HG03066 (cell line): ENCODE data around the gene DUSP2.
"Not testable (repeated sequence)": the region's sequence is repeated elsewhere in the genome, so short reads cannot be mapped to it uniquely, and the experiment has no call there.

Experiments
- ATAC-seq: cut with Tn5 transposase; IDR thresholded peaks from one replicate; pipeline ENCODE4 v1.9.1; 2021; ENCODE audit warnings: low read depth; ENCODE audit not compliant: unreplicated experiment

DUSP2 gene

DNA sequence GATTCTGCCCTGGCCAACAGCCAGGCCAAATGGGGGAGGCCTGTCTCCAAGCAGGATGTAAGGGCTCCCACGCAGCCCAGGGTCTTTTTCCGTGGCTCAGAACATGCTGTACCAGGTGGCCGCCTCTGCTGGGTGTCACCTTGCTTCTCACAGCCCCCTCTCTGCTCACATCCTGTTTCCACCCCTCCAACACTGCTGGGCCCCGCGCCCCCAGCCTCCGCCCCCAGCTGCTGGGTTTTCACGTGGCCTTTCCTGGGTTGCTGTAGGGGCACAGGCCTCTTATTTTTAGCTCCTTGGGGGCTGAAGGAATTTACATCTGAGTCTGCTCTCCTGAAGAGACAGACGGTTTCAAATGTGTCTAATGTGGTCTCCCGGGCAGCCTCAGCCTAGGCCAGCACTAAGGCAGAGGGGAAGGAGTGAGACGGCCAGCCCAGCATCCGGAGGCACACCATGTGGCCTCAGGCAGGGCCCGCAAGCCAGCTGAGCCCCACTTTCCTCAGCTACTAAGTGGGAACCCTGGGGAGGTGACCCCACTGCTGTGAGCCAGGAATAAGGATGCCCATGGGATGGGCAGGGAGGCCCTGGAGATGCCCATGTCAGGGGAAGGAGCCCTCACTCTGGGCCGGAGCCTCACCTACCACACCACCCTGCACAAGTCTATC, 18.7 kb upstream of the DUSP2 start:
- ATAC-seq, result peak; percentile 59

DNA sequence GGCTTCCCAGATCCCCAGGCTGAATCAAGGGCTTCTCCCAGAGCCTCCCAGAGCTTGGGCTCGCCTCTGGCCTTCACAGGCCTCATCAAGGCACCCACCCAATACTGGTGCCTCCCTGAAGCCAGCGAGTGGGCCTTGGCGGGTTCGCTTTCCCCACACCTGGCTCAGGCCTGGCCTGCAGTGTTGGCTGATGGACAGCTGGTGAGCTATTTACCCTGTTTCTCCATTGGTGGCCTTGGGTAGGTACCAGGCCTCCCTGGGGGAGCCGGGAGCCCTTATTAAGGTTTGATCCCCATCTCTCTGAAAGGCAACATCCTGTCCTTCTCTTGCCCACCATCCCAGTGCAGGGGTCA, 18.2 kb upstream of the DUSP2 start:
- no peak for ATAC-seq

DNA sequence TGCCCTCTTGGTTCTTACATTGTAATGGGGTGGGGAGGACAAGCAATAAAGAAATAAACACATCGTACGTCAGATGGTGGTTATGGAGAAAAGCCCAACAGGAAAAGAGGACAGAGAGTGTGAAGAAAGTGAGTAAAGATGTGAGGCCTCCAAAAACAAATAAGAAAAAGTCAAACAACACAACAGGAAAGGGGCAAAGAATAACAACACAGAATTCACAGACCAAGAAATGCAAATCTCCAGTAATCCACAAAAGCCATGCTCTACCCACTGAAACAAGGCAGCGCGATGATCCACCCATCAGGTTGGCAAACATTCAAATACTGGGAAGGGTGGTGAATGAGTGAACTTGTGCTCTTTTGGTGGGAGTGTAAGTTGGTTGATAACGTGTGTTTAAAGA, 16.7 kb upstream of the DUSP2 start:
- no peak for ATAC-seq

DNA sequence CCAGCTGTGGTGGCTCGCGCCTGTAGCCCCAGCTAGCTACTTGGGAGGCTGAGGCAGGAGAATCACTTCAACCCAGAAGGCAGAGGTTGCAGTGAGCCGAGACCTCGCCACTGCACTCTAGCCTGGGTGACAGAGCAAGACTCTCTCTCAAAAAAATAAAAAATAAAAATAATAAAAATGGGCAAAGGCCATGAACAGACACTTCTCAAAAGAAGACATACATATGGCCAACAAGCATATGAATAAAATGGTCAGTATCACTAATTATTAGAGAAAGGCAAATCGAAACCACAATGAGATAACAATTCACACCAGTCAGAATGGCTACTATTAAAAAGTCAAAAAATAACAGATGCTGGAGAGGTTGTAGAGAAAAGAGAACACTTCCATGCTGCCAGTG, 15.1 kb upstream of the DUSP2 start:
- not testable (repeated sequence) for ATAC-seq

DNA sequence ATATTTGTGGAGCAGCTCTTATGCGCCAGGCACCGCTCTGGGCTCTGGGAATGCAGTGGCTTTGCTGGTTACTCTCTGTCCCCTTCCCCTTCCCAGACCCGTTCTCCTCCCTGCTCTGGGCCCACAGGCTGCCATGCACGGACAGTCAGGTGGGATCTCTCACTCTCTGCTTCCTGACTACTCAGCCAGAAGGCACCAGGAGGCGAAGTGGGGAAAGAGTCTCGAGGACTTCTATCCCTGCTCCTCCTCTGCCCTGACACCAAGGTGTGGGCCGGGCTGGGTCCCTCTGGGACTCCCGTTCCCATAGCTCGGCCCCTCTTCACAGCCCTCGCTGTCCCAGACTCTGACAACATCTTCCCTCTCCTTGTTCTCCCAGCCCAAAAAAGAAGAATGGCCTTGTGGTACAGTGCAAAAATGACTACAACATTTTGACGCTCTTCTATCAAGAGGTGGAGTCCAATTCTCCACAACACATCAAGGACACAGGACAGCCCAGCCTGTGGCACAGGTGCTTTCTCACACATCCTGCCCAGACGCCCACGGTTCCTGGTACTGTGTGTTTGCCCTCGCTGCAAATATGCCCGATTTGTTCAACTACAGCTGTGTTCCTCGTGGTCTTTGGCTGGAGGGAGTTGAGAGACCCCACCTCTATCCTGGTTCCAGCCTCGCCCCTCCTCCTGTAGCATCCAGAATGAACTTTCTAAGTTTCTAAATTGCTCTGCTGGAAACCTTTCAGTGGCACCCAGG, 14.0 kb upstream of the DUSP2 start:
- no peak for ATAC-seq

DNA sequence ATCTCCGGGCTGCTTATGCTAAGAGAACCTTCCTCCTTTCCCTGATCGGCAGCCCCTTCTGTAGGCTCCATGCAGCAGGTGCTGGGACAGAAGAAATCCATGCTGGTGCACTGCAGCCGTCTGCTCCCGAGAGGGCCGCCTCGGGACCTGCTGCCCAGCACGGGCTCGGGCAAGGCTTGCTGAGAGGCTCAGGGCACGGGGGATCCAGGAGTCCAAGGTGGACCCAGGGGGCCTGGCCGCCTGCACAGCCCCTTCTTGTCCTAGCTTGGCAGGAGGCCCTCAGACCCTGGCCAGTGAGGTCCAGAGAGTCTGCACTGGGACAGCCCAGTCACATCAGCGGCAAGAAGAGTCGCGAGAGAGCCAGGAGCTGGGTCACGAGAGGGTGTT, 13.3 kb upstream of the DUSP2 start:
- no peak for ATAC-seq

DNA sequence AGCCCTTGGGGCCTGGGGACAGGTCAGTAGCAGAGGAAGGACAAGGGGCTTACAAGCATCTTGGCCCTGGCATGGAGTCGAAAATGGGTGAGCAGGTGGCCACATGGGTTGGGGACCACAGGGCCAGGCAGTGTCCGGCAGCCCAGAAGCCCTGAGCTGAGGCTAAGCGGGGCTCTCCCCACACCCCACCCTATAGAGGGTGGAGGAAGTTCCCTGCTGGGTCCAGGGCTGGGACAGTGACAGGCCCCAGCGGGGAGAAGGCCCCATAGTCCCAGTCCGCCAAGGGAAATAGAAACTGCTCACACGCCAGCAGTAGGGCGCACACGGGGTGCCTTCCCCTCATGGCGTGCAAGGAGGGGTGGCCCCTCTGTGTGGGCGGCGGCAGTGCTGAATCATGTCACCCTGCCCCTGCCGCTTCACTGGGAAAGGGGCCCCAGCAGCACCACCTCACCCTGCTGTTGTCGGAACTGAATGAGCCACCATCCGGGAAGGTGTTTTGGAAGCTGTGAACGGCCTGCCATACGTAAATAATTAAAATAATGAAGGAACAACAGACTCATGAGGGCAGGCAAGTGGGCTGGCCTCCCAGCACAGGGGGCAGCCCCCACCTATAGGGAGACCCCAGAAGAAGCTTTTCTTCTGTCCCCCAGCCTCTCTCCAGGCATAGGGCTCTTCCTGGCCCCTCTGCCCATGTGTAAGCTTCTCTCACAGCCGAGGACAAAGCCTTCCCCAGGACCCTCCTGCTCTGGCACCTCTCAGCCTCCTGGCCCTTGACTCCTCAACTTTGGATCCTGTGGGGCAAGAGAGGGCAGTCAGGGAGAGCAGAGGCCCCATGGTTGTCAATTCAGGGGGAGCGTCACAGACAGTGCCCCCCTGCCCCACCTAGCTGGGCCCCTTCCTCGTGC, 12.7 kb upstream of the DUSP2 start:
- peak; percentile 68 for ATAC-seq

DNA sequence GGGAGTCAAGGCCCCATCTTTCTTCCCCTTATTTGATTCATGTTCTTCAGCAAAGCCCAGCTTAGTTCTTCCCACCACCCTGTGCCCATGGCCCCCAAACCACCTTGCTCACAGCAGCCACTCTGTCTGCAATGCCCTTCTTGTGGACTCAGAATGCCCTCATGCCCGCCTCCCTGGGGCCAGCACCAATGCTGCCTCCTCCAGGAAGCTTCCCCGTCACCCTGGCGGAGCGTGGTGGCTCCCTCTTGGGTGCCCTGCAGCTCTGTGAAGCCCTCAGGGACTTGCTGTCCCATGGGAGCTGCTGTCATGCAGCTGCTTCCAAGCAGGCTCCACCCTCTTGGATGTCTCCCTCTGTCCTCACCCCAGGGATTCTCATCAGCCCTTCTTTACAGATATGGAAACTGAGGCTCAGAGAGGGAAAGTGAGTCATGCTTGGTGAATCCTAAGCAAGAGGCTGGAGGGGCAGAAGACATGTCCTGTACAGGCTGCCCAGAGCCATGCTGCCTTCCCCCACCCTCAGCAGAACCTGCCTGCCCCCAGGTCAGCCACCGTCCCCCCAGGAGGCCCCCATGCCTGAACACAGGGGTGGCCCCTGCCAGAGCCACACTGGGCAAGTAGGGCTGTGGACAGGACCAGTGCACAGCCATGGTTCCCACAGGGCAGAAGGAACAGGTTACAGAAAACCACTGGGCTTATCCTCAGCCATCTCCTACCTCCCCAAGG, 11.8 kb upstream of the DUSP2 start:
- ATAC-seq, result peak; percentile 30

DNA sequence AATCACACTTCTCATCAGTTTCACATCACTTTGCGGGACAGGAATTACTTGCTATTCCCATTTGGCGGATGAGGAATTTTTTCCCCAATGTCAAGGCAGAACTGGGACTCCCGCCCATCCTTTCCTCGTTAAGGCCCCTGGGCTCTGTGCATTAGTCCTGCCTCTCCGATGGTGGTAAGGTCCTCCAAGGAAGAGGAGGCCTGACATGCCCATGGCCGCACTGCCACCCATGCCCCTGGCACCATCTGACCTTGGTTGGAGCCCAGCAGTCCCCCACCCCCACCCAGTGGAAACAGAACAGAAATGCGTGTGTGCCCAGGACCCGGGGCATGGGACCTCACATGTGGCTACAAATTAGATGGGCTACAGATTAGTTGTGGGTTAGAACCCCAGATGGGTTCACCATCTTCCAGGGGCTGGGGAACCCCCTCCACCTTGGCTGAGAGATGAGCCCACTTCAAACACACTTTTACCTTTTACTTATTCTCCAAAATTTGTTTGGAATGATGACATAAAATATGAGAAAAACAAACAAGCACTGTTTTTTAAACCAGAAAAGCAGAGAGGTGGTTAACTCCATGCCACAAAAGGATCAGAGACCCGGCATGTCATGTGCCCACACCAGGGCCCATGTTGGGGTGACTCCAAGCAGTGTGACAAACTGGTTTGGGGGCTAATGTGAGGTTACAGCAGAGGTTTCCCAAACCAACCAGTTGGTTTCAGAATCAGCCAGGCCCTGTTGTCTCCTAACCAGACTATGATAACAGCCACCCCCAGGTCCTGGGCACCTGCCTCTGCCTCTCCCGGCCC, 11.0 kb upstream of the DUSP2 start:
- no peak for ATAC-seq

DNA sequence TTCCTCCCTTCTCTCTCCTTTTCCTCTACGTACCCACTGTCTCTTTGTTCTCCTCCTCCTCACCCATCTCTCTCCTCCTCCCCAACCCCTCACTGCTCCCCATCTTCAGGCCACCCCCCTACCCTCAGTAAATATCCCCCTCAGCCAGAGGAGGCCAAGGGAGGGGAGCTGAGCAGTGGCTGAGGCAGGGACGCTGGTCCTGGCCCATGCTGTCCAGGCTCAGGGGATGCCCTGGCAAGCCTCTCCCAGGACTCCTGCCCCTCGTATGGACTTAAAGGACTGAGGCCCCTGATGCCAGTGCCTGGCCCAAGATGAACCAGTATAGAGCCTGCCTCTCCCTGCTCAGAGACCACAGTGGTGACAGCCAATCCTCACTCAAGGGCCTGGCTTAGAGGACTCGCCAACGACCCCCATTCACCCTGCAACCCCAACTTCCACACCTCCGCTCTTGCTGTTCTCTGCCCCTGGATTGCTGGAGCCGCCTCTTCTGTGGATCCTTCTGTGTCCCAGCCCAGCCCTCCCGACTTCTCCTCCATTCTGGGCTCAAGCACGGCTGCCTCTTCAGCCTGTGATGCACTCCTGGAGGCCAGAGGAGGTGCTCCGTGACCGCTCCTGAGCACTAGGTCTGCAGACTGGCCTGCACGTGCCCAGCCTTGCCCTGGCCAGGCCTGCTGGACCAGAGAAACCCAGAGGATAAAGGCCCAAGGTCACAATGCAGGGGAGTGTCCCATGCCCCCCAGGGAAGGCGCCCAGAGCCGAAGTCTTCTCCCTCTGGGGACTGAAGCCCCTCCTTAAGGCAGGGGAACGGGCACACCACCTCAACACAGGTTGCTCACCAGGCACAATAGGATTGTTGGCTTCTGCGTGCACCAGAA, 9.5 kb upstream of the DUSP2 start:
- ATAC-seq, result no peak

DNA sequence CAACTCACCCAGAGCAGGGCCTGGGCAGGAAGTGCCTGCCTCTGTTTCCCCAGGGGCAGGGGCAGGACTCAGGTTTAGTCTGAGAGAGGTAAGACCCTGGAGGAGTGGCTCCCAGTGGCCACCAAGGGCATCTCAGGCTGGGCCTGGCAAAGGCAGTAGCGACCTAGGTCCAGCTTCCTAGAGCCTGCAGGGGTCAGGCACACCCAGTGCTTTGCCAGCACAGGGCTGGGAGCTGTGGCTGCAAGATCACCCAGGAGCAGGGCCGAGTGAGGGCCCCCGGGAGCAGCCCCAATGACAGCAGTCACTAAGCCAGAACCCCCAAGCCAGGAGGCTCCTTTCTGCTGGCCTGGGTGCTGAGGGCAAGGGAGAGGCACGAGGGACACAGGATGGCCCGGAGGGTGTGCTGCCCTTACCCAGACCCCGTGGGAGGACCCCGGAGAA, 8.8 kb upstream of the DUSP2 start:
- no peak for ATAC-seq

DNA sequence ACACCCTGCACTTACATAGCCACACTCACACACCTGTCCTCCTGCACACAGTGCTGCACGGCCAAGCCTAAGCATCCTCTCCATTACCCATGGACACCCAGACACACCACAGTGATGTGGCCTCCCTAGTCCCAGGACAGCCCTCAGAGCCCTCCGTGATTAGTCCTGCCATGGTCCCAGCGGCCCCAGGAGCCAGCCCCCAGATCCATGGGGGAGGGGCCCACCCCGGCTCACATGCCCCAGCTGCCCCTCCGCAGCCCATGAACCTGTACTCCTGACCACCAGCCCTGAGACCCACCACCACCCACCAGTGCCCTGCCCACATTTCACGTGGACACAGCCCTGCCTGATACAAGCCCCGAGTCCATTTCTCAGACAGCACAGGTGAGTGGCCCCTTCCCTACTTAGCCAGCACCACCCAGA, 8.1 kb upstream of the DUSP2 start:
- no peak for ATAC-seq

DNA sequence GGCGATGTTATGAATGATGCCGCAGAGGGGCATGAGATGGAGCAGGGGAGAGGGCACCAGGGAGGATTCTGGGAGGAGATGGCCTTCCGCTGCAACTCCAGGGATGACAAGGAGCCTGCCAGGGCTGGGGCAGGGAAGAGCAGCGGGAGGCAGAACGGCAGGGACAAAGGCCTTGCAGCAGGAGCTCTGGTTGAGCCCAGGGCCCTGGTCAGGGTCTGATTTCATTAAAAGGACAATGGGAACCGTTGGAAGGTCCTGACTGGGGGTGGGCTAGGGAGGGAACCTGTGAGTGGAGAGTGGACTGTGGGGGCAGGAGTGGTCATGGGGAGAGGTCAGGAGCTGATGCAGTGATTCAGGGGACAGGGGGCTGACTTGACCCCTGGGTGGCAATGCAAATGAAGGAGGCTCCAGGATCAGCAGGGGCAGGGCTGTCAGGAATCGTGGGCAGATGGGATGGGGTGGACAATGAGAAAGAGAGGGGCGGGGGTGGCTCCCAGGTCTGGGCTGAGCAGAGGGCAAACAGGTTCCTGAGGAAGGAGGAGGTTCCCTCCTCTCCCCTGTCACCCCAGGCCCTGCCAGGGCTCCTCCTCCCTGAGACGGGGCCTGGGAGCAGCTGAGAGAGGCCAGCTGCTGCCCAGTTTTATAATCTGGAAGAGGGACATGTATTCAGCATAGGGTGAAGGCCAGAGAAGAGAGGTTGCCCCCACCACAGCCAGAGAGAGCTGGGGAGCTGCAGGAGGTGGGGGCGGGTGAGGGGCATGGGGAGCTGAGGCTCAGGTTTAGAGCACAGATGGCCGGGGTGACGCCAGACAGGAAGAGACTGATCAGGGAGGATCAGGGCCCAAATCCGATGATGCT, 7.3 kb upstream of the DUSP2 start:
- no peak for ATAC-seq

DNA sequence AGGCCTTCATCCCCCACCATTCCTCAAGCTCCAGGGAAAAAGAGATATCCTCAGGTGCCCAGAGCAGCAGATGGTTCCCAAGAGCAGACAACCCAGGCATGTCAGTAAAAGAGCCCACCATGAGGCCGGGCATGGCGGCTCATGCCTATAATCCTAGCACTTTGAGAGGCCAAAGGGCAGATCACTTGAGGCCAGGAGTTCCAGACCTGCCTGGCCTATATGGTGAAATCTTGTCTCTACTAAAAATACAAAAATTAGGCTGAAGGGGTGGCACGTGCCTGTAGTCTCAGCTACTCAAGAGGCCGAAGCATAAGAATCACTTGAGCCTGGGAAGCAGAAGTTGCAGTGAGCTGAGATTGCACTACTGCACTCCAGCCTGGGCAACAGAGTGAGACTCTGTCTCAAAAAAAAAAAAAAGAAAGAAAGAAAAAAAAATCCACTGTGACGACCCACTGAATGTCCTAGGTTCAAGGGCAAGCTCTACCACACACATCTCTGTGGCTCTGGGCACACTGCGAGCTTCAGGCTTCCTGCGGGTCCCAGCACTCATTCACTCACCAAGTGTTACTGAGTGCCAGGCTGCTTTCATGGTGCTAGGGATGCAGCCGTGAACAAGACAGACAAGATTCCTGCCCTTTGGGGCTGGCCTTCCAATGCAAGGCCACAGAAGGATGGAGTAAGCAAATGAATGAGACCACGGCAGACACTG, 6.5 kb upstream of the DUSP2 start:
- ATAC-seq, result no peak

DNA sequence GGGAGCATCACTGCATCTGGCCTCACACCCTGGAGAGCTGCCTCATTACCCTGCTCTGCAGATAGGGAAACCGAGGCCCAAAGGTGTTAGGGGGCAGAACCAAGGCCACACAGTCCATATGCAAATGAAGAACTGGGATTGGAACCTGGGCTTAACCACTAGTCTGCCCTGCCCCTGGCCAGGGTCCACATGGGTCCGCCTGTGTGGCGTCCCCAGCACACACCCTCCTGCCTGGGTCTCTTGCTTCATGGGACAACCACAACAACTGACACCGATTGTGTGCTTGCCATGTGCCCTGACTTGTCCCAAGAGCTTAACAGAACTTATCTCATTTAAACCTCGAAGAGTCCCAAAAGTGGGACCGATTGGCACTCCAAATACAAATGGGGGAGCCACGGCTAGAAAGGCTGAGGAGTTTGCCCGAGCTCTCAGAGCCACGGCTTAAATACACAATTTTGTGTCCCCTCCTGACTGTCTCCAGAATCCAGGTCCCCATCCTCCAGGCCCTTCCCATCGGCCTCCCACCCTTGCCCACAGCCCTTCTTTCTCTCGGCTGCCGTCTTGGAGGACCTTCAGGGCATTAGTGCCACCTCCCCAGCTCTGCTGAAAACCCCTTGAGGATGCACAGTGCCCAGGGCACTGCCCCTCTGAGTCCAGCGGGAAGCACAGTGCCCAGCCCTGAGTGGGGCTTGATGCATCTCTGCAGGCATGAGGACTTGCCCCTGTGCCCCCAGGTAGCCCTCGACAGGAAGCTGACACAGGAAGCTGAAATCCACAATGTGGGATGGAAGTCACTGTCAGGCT, 5.8 kb upstream of the DUSP2 start:
- ATAC-seq, result no peak

DNA sequence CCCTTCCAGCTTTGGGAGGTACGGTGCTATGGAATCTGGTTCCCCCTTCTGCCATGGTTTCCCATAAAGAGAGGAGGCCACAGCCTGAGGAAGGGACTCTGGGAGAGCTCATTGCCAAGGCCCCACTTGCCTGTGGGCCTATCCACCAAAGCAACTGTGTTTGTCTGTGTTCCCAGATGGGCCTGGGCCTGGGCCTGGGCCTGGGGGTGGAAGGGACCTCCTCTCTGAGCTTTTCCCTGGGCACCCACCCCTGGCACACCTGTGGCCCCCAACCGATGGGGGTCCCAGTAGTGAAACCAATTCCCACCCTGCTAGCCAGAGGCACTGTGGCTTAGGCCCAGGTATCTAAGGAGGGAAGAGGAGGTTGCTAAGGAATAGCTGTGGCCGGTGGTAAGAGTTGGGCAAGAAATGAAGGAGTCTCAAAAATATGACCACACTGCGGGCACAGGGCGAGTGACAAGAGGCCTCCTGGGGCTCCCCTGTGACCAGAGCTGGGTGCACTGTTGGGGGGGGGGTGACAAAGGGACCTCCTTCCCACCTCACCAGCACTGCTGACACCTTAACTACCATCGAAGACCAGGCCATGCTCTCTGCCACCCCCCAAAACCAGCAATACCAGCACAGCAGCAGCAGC, 4.9 kb upstream of the DUSP2 start:
- ATAC-seq, result no peak
